NCI-H774 (cell line): Measurements from ENCODE around the gene STK35.

Experiments used
- DNase-seq: peaks from one replicate; lab custom pipeline; 2025; lab: John Stamatoyannopoulos, UW

The STK35 gene

DNA sequence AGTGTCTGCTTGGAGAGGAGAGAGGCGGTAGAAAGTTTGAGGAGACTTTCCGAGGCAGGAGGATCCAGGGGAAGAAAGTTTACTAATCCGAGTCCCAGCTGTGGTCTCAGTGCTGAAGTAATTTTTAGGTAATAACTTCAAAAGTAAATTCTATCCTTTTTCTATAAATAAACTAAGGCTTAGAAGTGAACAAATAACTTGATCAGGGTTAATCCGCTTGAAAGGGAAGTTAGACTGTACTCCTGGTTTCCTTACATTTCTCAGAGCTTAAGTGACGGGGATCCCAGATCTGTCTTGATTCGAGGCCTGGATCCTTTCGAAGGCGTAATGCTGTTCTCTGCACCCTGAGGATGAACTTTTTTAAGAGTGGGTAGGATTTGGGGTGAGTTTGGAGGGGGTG is 2.6 kb downstream of the STK35 start:
- no peak for DNase-seq

DNA sequence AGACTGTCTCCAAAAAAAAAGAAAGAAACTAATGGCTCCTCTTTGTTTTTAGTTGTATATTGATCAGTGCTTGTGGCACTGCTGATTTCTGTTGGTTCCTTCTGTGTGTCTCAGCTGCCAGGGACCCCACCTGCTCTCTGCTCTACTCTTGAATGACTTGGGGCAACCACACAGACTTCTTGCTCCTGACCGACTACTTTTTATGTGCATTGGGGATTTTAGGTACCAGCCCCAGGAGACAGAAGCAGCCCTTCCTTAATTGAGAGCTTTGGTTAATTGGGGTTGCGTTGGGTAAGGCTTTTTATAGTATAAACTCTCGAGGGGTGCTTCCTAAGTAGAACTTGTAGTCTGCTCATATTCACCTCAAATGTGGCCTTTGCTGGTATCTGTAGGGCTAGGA is 6.9 kb downstream of the STK35 start:
- DNase-seq, result no peak

DNA sequence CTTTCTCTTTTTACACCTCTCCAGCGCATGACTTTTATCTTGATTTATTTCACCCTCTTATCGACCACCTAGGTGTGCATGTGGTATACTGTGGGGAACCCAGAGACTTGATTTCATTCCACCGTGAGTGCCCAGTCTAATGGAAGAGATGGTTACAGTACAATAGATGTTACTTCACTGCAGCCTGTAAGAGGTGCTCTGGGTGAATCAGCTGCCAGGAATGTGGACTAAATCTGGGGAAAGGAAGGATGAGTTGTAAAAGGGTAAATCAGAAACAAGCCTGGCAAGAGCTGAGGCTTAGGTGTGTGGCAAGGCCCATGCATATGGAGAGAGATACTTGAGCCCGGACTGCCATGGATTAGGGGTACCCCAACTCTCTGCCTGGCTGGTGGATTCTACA is 7.4 kb downstream of the STK35 start:
- DNase-seq, result no peak

DNA sequence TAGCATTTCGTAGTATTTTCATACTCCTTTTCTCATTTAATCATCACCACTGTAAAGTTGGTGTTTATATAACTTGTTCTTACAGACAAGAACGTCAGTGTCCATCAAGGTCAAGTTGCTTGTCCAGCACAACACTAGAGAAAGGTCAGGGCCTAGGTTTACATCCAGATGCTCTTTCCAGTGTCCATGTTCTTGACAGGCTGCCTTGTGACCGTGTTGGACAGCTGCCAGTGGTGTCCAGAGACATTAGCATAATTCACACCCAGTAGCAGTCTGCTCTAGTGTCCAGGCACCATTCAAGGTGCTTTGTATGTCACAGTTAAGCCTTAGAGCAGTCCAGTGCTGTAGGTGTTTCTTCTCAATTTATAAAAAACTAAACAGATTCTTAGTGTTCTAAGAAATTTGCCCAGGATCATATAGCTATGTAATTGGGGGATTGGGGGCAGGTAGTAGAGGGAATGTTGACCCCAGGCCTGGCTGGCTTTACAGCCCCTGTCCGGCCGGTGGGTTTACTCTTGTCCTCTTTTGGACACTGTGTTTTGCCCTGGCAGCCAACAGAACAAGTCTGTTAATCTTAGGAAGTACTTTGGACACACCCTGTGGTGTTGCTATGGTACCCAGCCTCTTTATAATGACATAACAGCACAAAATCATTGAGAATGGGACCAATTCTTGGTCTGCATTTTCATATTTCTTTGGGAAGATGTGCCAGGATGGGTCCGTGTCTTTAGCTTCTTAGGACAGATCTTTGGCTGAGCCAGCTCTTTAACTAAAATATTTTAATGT is 8.0 kb downstream of the STK35 start:
- DNase-seq, result no peak

DNA sequence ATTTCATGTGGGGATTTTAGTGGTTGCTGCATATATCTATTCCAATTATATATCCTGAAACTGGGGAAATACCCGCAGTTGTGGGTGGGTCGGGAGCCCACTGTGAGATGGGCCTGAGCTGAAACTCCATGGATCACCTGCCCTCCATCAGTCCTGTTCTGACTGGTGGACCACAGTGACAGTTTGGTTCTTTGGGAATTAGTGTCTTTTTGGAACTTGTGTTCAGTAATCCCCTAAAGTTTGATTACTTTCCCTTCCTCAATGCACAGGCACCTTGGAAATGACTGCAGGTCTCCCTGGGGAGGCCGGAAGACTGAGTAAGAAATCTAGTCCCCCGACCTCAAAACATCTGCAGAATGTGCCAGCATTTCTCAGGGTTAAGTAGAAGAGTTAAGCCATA is 11.3 kb downstream of the STK35 start:
- DNase-seq, result no peak

DNA sequence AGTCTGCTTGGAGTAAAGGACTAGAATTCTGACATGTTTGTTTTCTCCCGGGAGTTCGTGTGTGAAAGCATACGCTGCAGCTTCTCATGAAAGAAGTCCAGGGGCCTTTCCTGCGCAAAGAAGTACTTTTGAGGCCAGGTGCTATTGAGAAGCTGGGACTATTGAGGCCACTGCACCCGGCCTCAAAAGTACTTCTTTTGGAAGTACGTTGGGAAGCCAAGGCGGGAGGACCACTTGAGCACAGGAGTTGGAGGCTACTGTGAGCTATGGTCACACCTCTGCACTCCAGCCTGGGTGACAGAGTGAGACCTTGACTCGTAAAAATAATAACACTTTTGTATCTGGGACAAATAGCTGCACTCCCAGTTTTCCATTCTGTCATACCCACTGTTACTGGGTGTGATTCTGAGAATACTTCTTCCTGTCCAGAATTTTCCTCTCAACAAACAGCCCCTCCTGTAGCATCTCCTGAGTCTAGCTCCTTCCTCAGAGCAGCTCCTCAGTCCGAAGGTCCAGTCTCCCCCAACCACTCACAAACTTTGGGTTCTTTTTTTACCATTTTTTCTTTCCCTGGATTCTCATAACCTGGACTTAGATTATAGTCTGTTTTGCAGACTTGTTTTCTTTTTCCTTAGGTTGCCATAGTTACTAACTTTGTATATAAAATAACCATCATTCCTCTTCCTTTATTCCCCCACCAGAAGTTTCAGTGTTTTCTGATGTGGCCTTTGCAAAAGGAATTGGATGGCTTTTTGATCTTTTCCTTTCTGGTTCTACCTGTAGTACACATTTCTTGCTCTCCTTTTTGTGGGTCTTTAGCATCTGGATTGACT is 12.7 kb downstream of the STK35 start:
- no peak for DNase-seq

DNA sequence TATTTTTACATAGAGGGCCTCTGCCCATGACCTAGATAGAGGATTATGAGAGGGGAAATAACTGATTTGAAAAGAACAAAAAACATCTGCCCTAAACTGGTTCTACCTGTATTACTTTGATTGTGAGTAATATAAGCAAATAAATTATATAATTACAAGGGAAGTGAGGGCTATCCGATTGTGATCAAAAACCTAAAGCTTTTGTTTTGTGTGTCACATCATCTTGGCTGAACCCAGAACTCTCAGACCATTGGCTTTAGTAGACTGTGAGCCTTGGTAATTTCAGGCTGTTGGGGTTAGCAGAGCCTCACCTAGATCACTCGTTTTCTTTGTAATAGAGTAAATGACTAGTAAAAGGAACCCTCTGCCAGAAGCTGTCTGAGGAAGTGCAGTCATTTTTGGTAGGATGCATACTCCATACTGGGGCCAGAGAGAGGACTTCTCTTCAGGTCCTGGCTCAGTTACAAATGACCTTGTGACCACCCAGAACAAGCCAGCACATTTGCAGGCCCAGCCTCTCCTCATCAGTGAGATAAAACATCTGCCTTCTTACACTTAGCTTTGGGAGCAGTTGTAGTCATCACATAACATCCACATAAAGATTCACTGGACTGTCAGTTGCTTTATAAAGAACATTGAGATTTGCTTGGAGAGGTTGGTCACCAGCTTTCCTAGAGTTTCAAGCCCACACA is 13.5 kb downstream of the STK35 start:
- DNase-seq, result no peak

DNA sequence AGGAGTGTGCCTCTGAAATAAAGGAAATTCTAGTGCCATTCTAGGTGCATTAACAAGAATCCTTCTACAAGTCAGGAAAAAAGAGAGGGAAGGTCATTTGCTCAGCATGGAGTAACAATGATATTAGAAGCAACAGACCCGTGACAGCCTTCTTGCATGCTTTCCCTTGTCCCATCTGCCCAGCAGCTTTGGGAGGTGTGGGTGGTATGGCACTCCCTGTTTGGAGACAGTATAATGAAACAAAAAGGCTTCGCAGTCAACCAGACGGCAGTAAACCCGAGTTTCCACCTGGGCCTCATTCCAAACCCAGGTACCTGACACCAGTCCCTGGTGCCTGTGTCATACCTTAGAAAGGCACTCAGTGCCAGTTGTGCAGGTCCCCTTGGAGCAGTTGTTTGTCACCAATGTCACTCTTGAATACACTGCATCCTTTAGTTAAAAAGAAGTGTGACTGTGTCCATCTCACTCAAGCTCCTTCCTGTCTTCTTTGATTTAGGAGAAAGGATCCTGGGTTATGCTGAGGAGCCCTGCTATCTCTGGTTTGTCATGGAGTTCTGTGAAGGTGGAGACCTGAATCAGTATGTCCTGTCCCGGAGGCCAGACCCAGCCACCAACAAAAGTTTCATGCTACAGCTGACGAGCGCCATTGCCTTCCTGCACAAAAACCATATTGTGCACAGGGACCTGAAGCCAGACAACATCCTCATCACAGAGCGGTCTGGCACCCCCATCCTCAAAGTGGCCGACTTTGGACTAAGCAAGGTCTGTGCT is 14.7 kb downstream of the STK35 start:
- DNase-seq, result no peak

DNA sequence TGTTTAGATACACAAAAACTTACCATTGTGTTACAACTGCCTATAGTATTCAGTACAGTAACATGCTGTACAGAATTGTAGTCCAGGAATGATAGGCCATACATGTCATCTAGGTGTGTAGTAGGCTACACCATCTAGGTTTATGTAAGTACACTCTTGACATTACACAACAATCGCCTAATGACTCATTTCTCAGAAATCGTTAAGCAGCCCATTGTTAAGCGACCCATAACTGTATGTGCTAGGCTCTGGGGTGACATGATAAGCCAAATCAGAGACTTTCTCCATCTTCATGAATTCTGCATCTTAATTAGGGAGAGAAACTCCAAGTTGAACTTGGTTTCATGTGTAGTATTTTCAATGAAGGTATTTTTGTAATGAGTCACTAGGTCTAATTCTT is 17.2 kb downstream of the STK35 start:
- no peak for DNase-seq

DNA sequence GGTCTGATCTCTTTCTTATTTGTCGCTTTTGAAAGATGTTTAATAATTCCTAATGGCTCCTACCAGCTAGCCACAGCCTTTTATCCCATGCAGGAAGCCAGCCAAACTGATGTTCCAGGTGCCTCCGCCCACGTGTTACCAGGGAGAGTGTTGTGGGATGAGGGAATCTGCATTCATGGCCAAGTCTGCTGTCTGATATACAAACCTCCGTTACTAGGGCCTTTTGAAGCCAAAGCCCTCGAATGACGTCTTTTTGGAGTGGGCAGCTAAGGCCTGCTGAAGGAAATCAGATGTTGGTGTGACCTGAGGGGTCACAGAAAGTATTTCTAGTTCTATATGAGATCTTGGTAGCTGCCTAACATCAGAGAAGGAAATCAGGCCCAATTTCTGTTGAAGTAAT is 21.3 kb downstream of the STK35 start:
- no peak for DNase-seq

DNA sequence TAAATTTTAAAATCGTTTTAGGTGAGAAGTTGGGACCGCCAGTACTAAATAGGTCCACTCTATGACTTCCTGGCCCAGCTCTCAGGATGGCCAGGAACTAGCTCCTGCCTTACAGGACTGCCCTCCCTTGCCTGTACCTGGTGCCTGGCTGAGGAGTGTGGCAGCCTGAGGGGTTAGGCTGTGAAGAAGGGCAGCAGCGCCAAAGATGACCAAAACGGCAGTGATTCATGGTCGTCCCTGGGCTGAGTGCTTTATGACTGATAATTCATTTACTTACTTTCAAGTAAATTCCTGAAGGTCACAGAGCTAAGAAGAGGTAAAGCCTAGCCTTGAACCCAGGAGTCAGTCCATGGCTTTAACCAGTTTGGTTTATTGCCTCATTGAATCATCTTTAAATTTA is 22.1 kb downstream of the STK35 start:
- no peak for DNase-seq

DNA sequence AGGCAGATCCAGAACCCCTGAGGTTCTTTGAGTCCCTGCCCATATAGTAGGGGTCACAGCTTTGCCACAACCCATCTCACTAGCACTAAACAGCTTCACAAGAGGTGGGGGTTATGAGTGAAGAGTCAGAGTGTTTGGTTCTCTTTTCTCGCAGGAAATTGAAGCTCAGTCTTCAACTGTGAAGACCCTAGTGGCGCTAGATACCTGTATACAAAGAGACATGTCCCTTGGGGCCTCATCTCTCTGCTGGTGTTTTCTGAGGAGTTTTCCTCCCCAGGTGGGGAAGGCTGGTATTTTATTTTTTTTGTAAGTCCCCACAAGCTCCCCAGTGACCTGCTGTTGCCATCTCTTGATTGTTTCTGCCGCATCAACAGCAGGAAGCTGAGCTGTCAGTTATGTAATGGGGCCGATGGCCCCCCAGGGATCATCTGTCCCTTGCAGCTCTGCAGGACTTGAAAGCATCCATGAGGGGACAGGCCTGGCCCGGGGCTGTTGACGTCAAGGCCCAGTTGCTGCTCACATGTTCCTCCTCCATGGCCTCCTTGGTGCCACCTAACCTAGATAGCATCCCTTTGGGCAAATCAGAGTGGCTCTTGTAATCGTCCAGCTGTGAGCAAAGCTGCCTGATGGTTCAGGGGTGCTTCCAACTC is 23.1 kb downstream of the STK35 start:
- no peak for DNase-seq

DNA sequence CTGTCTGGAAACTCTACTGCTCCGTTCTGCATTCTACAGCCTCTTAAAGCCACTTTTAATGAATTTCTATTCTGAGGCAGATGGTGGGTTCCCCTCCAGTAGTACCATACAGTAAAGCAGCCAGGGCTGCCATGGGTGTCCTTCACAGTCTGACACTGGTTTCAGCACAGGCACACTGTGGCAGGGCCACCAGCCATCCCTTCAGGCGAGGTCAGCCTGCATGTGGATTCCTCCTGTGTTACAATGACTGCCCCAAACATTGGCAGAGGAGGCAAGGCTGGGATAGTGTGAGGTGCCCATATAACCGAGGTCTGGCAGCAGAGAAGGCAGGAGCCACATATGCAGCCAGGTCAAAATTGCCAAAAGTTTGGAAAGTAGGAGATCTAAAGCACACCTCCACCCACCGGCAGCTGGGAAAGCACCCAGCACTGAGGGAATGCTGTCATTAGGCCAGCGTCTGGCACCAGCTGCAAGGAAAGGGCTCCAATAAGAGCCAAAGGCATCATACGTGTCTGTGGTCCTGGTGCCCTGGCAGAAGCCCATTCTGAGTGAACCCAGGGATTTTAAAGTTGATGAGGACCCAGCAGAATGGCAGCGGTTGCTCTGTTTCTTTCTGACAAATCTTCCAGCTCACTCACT is 24.0 kb downstream of the STK35 start:
- DNase-seq, result no peak

DNA sequence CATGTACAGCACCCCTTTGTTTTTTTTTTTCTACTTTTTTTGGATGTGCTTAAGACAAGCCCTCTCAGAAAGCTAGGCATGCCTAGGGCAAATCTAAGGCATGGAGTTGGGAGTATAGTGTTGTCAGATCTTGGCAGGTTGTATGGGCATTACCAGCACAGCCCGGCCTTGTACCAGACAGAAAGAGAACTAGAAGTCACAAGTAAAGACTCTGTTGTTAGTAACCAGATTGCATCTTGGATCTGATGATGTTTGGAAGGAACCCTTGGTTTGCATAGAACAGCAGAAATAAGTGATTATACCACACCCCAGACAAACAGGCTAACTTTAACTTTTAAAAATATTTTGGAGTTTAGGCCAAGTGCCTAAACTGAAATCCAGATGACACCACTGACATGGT is 25.6 kb downstream of the STK35 start:
- DNase-seq, result no peak

DNA sequence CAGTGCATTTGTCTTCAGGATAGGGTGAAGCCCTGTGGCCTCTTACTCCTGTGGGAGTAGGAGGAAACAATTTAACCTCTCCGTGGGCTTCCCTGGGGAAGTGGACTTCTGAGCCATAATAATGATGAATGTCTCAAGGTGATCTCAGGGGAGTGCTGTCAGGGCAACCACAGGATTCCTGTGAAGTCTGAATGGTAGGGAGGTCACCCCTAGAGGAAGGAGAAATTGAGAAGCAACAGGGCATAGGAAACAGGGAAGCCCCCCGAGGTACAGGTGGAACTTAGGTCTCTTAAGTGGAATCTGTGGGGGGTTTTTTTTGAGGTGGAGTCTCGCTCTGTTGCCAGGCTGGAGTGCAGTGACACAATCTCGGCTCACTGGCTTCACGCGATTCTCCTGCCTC is 26.9 kb downstream of the STK35 start:
- no peak for DNase-seq

DNA sequence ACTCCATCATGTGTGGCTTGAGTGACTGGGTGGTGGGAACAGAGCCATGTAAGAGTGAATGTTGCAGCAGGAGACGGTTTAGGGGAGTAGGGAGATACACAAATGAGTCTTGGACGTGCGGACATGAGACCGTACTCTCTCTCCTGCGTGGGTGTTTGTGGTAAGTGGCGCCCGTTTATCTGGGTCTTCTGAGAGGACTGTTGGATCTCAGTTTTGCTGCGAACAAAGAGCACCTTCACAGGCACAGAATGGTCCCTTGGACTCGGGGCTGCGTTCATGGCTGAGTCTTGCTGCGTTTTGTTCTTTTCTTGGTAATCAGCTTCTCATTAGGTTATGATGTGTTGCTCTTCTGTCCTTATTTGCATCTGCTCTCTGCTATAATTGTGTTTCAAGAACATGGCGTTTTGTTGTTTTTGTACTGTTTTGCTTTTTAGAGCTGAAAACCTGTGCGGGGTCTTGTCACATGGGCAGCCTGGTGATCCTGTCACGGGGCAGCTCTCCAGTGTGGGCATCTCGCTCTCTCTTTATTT is 28.5 kb downstream of the STK35 start:
- DNase-seq, result no peak

DNA sequence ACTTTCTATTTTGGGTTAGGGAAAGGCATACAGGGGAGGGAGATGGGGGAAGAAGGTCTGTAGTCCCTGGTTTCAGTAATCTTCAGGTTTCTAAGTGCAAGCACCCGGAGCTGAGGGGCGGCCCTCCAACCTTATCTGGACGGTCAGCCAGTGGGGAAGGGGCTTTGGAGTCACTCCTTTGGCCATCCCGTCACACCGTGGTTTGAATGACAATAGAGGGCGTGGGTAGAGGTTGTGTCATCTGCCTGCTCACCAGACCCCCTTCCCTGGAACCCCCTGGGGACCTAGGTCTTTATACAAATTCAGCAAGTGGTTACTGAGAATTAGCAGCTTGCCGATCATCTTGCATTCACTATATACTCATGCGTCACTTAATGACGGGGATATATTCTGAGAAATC is 29.1 kb downstream of the STK35 start:
- no peak for DNase-seq

DNA sequence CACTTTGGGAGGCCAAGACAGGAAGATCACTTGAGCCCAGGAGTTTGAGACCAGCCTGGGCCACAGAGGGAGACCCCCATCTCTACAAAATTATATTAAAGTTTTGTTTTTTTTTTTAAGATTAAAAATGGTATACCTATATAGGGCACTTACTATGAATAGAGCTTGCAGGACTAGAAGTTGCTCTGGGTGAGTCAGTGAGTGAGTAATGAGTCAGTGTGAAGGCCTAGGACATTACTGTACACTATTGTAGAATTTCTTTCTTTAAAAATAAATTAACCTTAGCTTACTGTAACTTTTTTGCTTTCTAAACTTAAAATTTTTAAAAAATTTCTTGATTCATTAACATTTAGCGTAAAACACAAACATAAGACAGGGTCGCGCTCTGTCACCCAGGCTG is 29.7 kb downstream of the STK35 start:
- DNase-seq, result no peak

DNA sequence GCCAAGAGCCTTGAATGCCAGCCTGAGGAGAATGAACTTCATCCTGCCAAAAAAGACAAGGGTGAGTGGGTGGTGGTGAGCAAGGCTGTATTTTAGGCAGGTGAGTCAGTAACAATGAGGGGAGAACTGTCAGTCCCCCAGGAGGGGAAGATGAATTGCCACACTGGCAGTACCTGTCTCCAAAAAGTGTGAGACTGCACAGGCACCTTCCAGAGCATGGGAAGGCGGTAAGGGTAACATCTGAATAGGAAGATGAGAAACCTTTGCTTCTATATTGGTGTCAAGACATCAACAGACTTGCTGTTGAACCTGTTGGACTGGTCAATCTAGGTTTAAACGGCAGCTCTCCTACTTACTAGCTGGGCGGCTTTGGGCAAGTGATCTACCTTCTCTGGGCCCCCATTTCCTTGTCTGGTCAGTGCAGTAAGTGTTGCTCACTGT is 30.9 kb downstream of the STK35 start:
- DNase-seq, result no peak

DNA sequence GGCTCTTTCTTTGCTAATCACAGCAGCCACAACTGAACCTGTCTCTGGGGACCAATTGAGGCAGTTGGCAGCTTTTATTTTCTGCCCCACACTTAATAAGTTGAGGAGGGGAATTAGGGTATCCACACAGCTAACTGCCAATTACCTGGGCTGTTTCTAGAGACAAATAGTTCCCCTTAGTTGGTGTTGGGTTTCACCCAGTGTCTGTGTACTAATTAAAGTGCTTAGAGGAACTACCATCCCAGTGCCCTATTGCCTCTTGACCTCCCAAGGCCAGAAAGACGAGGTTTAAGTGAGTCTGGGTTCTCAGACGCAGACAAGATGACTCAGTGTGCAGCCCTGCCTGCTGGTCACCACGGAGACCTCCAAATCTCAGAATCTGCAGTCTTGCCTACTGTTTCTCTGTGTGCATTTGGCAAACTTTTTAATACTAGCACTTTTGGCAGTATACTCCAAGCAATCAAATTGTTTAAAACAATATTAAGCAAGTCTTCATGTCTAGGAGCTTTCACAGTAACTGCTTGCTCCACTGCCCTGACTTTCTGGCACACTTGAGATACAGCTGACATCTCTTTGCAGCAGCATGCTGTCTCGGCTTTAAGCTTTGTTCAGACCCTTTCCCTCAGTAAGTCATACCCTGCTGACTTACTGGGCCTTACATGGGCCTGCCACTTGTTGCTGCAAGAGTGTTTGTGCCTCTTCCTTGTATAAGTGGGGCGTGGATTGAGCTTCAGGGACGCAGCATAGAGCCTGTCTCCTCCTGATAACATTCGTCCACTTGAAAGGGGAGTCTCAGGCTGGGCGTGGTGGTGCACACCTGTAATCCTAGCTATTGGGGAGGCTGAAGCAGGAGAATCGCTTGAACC is 31.9 kb downstream of the STK35 start:
- no peak for DNase-seq
